Activated gamma-delta T cell (primary cell): ENCODE measurements around the gene GID8.

Experiments used
- DNase-seq: peaks from one replicate; lab custom pipeline; 2025; lab: John Stamatoyannopoulos, UW
- total RNA-seq, 2 donors: gene quantifications; one replicate each; lab custom pipeline; 2026; lab: John Stamatoyannopoulos, UW

GID8 gene
- total RNA-seq: 87.2 to 93.4 reads per million in 2 donors

DNA sequence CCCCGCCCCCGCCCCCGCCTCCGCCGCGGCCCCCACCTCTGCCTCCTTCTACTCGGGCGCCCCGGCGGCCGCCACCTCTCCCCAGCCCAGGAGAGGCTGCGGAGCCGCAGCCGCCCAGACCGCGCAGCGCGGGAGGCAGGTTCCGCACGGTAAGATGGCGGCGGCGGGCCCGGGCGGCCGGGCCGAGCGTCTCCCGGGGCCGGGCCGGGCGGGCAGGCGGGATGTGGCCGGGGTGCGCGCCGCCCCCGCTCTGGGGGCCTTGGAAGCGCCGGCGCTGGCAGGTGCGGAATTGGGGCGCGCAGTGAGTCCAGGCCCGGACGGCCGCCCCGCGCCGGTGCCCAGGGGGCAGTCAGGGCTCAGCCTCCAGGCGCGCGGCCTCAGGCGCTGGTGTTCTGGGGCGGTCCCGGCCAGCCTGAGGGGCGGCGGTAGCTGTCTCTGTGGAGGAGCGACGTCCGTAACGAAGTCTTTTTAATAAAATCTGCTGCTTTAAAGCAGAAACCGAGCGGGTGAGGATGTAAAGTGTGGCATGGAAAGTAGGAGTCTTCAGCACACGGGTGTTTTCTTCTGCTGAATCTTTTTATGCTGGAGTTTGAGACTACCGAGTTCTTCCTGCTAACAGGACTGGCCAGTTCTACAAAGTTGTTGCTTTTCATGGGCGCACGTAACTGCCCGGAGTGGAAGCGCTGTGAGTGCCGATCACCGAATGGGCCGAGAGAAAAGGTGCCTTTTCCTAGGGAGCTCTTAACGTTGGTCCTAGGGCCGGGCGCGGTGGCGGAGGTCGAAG lies at the start of gene GID8:
GID8 (plus strand) TSS at position 43 of the 784 bp plus-strand sequence. CDS start 3,356 bp downstream, outside the sequence.
- peak; percentile 62 for DNase-seq

DNA sequence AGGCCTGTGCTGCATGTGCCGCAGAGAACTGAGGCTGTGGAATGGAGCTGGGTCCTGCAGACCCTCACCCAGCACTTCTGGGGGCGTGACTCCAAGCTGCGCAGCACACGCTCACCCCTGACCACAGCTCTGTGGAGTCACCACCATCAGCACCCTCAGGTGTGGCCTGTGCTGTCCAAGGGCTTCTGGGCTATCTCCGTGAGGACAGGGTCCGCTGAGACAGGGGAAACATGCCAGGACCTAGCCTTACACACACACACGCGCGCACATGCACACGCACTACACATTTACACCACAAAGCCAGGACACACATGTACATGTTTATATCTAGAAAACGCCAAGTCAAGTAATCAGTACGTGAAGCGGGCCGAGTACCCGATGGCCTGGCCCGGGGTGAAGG lies 49.5 kb upstream of the GID8 start:
- DNase-seq: no peak

DNA sequence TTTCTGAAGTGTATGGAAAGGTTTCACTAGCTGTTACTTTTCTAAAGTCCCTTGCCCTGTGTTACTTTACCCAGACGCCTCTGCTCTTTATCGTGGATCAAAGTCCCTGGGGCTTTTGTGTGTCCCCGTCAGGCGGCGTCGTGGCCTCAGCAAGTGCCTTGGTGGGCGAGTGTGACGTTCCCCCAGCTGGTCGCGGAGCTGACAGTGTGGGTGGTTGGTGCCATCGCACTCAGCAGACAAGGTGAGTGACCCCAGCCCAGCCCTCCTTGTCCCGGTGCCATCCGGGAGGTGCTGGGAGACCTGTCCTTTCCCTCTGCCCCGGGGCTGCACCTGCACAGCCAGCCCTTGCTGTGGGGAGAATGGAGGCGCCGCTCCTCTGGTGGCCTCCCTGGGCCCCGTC lies 49.0 kb upstream of the GID8 start:
- DNase-seq: no peak

DNA sequence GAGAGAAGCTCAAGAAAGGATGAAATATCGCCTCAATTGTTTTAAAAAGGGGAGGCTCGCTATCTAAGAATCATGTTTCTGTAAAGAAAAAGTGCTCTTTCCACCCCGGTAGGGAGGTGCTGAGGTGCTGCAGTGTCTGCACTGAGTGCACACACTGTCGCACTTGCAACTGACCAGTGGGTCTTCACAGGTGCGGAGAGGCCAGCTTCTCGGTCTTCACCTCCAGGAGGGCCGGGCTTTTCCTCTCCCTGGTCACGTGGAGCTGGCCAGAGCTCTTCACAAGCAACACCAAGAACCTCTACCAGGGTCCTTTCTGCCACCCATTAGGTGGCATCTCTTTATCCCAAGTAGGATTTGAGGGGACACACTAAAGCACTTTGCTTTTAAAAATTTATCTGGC lies 48.5 kb upstream of the GID8 start:
- no peak for DNase-seq

DNA sequence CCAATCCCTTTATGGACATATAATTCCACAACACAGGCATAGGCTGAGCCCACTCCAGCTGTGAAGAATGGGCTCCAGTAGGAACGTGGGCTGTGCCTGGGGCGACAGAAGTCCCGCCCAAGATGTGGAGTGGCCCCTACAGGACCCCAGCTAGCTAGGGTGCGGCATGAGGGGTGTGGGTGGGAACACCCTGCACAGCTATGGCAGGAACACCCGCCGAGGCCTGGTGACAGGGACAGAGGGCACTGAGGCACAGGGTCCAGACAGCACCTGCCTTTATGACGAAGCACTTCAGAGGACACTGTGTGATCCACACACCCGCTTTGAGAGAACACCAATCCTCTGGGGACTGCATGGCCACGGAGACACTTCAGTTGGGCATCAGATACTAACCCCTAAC lies 48.1 kb upstream of the GID8 start:
- DNase-seq: no peak

DNA sequence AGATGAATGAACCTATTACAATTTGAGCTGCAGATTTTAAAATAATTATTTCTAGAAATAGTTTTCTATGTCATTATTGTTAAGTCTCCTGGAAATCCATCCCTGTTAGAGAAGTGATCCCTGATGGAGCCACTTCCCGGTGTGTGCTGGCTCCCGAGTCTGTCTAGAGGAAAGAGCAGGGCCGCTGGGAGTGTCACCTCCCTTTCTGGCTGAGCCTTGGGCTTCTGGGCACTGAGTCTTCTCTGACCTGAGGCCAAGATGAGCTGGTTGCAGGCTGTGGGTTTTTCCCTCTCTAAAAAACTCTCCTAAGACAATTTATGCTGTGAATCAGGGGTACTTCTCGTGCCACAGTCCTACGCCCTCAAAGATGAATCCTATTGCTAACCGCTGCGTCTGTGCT lies 47.5 kb upstream of the GID8 start:
- DNase-seq: no peak

DNA sequence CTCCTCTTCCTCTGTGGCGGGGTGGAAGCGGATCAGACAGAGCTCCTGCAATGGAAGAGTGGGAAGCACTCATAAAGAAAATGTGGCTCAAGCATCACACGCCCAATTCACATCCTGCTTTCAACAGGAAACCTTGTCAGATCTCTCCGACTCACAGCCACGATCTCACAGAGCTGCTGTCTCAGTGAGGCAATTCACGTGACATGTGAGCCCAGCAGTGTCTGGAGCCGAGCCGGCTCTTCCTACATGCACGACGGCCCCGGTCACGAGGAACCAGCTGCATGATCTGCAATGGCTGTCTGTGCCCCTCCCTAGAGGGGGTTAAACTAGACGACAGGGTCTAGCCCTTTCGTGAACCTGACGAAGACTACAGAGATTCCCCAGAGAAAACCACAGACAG lies 46.8 kb upstream of the GID8 start:
- no peak for DNase-seq

DNA sequence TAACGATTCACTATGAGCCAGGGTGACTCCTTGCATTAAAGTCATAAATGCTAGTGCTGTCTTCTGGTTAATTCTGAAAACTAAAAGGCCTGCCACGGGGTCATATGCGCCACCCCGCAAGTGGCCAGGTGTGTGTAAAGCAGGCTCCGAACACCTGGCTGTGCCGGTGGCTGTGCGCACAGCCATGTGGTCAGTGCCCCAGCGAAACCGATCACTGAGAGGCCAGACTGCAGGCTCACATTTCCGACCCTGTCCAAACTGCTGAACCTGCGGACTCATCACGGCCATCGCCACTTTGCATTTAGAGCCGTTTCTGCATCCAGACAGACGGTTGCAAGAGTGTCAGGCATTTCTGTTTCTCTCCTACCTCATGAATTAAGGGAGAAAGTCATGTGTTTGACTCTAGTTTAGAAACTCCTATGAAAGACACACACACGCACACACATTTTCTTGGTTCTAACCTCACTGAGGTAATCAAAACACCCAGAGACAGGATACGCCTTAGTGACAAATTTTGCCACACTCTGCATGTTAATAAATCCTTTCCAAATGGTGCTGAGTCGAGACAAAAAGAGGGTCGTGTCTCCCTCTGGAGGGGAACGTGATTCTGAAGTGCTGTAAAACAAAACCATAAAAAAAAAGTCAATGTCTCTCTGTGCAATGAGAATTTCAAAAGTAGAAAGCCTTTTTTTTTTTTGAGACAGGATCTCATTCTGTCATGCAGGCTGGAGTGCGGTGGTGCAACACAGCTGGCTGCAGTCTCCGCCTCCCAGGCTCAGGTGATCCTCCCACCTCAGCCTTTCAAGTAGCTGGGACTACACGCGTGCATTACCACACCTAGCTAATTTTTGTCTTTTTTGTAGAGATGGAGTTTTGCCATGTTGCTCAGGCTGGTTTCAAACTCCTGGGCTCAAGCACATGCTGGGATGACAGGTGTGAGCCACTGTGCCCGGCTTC lies 45.3 kb upstream of the GID8 start:
- DNase-seq: no peak

DNA sequence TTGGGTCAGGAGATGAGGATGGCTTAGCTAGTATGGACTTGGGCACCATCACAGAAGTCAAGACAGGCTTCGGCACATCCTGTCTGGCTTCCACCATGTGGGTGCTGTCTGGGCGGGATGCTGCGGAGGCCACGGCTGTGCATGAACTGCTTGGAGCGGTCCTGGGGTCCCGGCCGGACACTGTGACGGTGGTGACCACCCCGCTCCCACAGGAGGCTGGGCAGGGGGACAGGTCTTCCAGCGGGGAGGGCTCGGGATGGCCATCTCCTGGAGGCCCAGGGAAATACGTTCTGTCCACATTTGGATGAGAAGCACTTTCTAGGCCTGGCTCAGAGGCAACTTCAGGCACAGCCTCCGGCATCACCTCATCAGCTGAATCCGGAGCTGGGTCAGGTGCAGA lies 44.2 kb upstream of the GID8 start:
- DNase-seq: no peak

DNA sequence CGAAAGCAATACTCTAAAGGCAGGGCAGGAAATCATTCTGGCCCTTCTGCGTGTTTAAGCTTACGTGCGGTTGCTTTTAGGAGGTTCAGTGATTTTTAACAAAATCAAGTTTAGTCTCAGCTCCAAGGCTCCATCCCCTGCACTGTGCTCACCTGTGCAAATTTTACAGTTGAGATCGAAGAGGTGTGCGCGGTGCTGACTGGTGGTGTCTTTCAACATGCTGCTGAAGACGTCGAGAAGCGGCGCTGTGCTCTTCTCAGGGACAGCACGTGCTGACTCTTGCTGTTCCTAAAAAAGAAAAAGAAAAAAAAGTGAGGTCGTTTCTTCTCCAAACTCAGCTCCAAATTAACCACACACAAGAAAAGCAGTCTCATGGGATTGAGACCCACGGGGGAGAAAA lies 43.7 kb upstream of the GID8 start:
- DNase-seq: no peak

DNA sequence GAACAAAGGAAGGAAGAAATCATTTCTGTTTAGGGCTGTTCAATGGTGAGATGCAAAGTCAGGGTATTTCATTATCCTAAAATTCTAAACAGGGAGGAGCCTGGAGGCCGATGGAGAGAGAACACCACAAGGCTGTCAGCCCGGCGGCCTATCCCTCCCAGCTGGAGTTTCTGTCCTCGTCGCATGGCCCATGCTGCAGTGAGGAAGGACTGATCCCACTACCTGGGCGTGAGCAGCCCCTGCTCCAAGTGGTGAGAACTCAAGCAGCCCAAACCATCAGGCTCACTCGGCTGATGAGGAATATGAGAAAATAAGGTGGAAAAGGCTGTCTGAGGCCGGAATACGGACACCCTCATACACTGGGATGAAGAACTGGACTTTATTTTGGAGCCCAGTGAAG lies 42.4 kb upstream of the GID8 start:
- DNase-seq: no peak

DNA sequence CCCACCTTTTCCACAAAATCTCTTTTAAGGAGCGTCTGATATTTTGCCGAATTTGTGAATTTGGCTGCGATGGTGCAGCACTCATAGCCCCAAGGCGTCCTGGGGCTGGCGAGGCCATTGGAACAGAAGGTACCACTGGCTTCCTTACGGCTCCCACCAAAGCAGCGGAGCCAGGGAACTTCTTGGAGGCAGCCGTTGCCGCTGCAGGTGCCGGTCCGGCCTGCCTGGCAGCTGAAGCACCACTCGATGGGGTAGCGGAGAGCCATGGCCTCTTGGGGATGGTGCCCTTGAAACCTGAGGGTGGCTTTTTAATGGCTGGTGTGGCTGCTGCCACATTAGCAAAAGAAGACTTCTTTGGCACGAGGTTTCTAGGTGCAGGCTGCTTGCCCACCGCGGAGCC lies 41.4 kb upstream of the GID8 start:
- DNase-seq: no peak

DNA sequence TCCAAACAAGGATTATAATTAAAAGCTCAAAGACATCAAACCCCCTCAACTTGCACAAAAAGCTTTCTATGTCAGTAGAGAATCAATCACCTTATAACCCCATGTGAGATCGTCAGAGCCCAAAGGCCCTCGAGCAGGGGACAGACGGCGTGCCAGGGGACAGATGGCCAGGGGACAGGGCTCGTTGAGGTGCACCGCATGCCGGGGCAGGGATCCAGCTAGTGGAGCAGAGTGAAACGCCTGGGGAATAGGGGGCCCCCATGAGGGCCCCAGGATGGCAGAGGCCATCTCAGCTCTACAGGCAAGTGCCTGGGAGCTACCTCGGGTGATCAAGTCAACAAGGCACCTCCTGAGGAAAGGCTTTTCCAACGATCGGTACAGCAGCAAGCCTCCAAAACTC lies 40.3 kb upstream of the GID8 start:
- no peak for DNase-seq

DNA sequence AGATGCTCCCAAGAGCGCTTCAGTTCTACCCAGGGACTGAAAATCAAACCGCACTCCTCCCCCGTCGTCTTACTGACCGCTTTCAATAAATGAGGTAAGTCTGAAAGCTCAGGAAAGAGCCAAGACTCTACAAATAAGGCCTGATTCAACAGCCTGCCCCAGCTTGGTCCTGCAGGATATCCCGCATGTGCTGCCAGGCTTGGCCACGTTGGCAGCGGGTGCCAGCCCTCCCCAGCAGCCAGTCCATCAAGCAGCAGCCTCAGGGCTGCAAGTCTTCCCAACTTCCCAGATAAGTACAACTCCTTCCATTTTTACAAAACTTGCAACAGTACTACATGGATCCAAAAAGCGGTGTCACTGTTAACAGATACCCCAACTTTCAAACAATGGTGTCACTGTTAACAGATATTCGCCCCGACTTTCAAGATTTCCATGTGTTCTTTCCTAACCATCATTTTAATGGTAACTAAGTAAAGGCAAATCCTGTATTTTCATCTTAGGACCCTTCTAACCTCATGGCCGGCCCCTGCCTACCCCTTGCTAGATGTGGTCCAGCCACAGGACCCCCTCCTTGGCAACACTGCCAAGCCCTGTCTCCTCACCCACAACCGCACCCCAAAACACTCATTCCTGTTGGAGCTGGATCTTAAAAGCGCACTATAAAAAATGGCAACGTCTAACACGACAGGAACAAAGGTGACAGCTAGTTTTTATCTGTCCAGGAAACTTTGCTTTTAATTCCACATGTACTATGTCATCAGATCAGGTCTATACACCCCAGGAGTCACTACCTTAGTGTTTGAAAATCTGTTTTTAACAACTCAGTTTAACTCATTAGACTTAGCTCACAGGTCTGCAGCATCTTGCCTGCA lies 39.6 kb upstream of the GID8 start:
- DNase-seq: no peak

DNA sequence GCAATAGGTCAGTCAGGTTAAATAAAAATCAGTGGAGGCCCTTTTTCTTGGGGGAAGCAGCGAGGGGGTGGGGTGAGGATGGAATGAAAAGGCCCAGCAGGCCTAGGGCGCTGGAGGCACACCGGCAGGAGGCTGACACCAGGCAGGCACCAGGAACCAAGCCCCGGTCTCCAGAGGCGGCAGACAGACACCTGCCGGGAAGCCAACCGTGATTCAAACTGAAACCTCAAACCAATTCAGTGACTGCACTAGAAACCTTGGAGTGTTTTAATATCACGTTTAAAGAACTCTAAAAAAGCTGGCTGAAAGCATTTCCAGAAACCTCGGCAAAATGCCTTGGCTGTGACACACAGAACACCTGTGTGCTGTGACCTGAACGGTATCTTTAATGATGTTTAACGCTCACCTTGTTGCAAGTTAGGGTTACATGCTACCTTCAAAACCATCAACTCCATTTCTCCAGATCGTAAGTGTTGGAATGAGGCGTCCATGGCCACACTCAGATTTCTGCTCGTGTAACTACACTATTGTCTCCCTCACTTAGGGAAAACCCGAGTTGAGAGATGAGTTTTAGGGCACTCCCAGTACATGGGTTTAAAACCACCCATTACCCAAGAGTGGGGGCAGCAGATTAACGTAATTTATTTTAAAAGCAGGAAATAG lies 38.8 kb upstream of the GID8 start:
- no peak for DNase-seq

DNA sequence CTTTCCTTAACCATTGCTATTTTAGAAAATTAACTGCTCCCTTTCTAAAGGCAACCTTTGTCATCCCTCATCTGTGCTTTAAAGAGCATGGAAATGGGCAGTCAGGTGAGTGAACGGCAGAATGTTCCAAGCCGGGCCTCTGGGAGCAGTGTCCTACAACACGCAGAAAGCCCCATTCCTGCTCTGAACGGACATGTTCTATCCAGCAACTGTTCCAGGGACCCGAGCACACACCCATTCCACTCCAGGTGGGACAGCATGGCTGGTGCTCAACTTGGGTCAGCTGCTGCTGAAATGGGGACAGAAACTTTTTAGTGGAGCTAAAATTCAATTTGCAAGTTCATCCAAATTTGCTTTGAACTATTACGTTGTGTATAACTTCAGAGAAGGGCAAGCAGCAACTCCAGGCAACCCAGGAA lies 38.3 kb upstream of the GID8 start:
- no peak for DNase-seq

DNA sequence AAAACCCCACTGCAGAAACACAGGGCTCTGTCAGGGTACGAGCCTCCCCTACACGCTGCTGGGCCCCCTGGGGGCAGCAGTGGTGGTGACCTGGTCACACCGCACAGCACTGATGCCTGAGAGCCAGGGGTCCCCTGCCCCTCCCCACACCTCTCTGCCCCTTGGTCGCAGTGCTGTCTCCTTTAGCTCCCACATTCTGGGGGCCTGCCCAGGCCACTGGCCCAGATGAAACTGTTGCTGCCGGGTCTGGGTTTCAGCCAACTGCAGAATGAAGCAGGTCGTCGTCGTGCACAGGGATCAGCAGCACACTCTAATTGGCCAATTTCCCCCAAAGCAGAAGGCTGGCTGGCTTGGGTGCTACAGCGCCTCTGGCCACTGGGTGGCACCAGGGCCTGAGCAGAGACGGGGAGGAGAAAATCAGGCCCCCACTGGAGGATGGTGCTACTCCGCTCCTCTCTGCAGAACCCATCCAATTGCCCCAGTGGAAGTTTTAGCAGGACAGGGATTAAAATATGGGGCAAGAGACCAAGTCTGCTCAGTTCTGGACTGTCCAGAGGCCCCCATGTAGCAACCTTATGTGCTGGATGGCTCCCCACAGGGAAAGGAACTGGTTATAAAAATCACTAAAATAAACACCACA lies 37.8 kb upstream of the GID8 start:
- peak; percentile 38 for DNase-seq

DNA sequence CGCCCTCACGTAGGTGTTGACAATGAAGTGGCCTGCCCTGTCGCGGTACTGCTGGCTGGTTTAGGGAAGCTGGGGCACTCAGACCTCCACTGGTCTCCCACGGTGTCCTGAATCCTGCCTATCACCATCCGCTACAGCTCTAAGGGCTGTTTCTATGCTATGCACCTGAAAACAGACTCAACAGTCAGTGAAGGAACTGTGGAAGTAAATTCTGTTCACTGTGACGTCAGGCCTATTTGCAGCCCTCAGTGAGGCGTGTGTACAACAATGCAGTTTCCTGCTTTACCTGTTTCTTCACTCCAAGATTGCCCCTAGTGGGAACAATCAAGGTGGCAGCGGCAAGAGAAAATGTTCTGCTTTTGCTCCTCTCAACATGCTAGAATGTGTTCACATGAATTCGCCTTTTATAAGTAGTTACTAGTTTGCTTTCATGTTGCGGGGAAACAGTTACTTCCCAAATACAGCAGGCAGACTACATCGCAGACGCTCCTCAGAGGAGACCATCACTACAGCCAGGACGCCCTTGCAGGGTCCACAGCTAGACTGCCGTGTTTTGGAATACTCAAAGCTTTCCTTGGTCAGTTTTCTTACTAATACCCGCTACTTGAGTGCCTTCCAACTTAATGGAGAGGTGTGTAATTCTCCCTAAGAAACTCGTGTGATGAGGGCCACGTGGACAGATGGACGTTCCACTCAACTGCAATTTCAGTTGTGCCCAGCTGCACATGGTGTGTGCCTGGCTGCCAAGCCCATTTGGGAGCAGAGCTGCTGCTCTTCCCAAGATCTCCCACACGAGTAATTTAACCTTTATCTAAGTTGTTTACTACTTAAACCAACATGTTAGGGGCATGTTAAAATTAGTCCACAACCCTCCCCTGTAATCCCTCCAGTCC lies 37.0 kb upstream of the GID8 start:
- no peak for DNase-seq

DNA sequence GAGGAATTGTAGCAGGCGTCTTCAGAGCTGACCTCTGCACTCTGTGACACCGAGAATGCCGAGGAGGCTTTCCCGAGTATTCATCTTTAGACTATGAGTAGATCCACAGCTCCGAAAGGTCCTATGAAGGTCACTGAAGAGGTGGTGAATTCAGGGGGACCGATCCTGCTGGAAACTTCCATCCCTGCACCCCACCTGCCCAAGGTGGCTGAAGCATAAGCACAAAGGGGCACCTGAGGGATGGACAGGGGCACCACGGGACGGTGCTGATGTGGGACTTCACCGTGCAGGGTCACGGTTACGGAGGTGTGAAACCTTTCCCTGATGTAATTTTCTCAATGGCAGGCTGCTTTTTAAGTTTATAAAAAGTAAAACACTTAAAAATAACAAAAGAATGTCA lies 36.1 kb upstream of the GID8 start:
- DNase-seq: no peak
